Measurements from ENCODE around the gene ISOC2. TPM values are rescaled to one million over a fixed set of nuclear protein-coding genes. Genes with fewer than 3 reads are reported as not detected.

Gene ISOC2
- total and polyA plus RNA-seq, 4 donors = 34.9 to 85.0 (median 65.9) TPM

DNA sequence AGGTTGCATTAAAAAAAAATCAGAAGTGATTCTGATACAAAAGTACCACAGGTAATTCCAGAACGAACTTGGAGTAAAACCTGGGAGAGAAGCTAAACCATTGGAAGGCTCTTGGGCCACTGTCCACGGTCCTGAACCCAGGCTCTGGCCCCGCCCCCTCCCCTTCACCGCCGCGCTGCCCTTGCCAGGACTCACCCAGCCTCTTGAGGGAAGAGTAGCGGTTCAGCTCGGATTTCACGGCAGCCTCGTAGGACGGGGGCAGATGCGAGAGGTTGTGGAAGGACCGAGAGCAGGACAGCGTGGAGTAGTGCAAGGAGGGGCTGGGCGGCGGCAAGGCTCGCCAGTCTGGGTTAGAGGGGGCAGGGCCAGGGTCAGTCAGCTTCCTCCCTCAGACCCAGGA, 24.0 kb downstream of the ISOC2 start:
- no peak overlapping the region for H3K27ac ChIP-seq (ENCODE audit: low read depth in 1 of 2, low read length in 1 of 2)
- peak; percentile 74 to 82 (median 80) for DNase-seq
- WGBS, 2 donors = 1 to 4% methylated on average over 16 to 17 of the region's 17 CpGs
- peaks cover 0 to 8% (median 0%) of the 10 kb centered on the region in 4 donors for H3K9me3 ChIP-seq (ENCODE audit: control insufficient read depth in 4 of 4, insufficient read depth in 3 of 4, low read length in 3 of 4)
- H3K4me1 ChIP-seq (ENCODE audit: control insufficient read depth in 5 of 5, insufficient read depth in 5 of 5, low read length in 5 of 5) = peaks cover 0 to 11% (median 0%) of the 10 kb centered on the region in 5 donors
- TF ChIP-seq, protein P1, sequence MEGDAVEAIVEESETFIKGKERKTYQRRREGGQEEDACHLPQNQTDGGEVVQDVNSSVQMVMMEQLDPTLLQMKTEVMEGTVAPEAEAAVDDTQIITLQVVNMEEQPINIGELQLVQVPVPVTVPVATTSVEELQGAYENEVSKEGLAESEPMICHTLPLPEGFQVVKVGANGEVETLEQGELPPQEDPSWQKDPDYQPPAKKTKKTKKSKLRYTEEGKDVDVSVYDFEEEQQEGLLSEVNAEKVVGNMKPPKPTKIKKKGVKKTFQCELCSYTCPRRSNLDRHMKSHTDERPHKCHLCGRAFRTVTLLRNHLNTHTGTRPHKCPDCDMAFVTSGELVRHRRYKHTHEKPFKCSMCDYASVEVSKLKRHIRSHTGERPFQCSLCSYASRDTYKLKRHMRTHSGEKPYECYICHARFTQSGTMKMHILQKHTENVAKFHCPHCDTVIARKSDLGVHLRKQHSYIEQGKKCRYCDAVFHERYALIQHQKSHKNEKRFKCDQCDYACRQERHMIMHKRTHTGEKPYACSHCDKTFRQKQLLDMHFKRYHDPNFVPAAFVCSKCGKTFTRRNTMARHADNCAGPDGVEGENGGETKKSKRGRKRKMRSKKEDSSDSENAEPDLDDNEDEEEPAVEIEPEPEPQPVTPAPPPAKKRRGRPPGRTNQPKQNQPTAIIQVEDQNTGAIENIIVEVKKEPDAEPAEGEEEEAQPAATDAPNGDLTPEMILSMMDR (IDR thresholded peaks at IDR 0.05; ENCODE audit: control extremely low read depth, extremely low read depth) = no peak
- H3K4me3 ChIP-seq = no peak overlapping the region
- no peak overlapping the region for H3K9ac ChIP-seq (ENCODE audit: insufficient read depth in 1 of 2, low read length in 2 of 2)
- no peaks in the 10 kb centered on the region for H3K36me3 ChIP-seq (ENCODE audit: control insufficient read depth in 4 of 4, insufficient read depth in 4 of 4, low read length in 4 of 4)
- no peak for ATAC-seq (ENCODE audit: insufficient read depth, low FRiP score)
- H3K27me3 ChIP-seq (ENCODE audit: control insufficient read depth in 3 of 3, insufficient read depth in 3 of 3, low read length in 2 of 3) = peaks cover 16 to 52% (median 41%) of the 10 kb centered on the region in 3 donors

DNA sequence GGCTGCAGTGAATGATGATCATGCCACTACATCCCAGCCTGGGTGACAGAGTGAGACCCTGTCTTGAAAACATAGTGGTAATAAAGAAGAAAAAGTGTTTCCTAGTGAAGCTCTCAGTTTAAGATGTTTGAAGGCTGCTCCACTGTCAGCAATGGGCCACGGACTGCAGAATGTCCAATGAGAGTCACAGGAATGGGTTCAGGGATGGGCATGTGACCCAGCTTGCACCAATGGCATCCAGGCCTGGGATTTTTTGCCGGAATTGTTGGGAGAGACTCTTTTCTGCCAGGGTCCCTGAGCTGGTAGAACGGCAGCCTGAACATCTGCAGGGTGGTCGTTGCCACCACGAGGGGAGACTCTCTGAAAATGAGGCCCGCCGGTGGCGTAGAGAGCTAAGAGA, 24.6 kb downstream of the ISOC2 start:
- TF ChIP-seq, protein P1 (IDR thresholded peaks at IDR 0.05; ENCODE audit: control extremely low read depth, extremely low read depth) = no peak

DNA sequence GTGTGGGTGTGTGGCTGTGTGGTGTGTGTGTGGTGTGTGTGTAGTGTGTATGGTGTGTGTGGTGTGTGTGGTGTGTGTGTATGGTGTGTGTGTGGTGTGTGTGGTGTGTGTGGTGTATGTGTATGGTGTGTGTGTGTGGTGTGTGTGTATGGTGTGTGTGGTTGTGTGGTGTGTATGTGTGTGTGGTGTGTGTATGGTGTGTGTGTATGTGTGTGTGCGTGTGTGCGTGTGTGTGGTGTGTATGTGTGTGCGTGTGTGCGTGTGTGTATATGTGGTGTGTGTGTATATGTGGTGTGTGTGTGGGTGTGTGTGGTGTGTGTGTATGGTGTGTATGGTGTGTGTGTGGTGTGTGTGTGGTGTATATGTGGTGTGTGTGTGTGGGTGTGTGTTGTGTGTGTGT, 26.4 kb downstream of the ISOC2 start:
- no peak overlapping the region for H3K4me3 ChIP-seq

More for the DNA sequence above, 24.6 kb downstream of the ISOC2 start:
- DNase-seq = no peak
- H3K27me3 ChIP-seq (ENCODE audit: control insufficient read depth in 3 of 3, insufficient read depth in 3 of 3, low read length in 2 of 3) = peaks cover 16 to 53% (median 44%) of the 10 kb centered on the region in 3 donors
- H3K36me3 ChIP-seq (ENCODE audit: control insufficient read depth in 4 of 4, insufficient read depth in 4 of 4, low read length in 4 of 4) = no peaks in the 10 kb centered on the region
- H3K9me3 ChIP-seq (ENCODE audit: control insufficient read depth in 4 of 4, insufficient read depth in 3 of 4, low read length in 3 of 4) = peaks cover 0 to 8% (median 0%) of the 10 kb centered on the region in 4 donors
- 41 to 45% methylated on average over 8 of the region's 8 CpGs for WGBS, 2 donors
- peaks cover 0 to 8% (median 0%) of the 10 kb centered on the region in 5 donors for H3K4me1 ChIP-seq (ENCODE audit: control insufficient read depth in 5 of 5, insufficient read depth in 5 of 5, low read length in 5 of 5)
- H3K4me3 ChIP-seq = no peak overlapping the region
- H3K9ac ChIP-seq (ENCODE audit: insufficient read depth in 1 of 2, low read length in 2 of 2) = no peak overlapping the region
- H3K27ac ChIP-seq (ENCODE audit: low read depth in 1 of 2, low read length in 1 of 2) = no peak overlapping the region
- ATAC-seq (ENCODE audit: insufficient read depth, low FRiP score) = no peak

More for the DNA sequence above, 26.4 kb downstream of the ISOC2 start:
- no peaks in the 10 kb centered on the region for H3K4me1 ChIP-seq (ENCODE audit: control insufficient read depth in 5 of 5, insufficient read depth in 5 of 5, low read length in 5 of 5)
- H3K9ac ChIP-seq (ENCODE audit: insufficient read depth in 1 of 2, low read length in 2 of 2) = no peak overlapping the region
- peaks cover 8 to 40% (median 28%) of the 10 kb centered on the region in 3 donors for H3K27me3 ChIP-seq (ENCODE audit: control insufficient read depth in 3 of 3, insufficient read depth in 3 of 3, low read length in 2 of 3)
- DNase-seq (no peak), ATAC-seq (ENCODE audit: insufficient read depth, low FRiP score) (no peak)
- H3K9me3 ChIP-seq (ENCODE audit: control insufficient read depth in 4 of 4, insufficient read depth in 3 of 4, low read length in 3 of 4) = peaks cover 0 to 9% (median 0%) of the 10 kb centered on the region in 4 donors
- H3K36me3 ChIP-seq (ENCODE audit: control insufficient read depth in 4 of 4, insufficient read depth in 4 of 4, low read length in 4 of 4) = no peaks in the 10 kb centered on the region
- TF ChIP-seq, protein P1 (IDR thresholded peaks at IDR 0.05; ENCODE audit: control extremely low read depth, extremely low read depth) = no peak
- 94 to 97% methylated on average over 4 of the region's 4 CpGs for WGBS, 2 donors
- no peak overlapping the region for H3K27ac ChIP-seq (ENCODE audit: low read depth in 1 of 2, low read length in 1 of 2)

Measured in lung (tissue), 12 donors.